Diencephalon (tissue), 1 donor: ENCODE measurements around the gene HOXD3. TPM values are rescaled to one million over a fixed set of nuclear protein-coding genes. Genes with fewer than 3 reads are reported as not detected.

Source experiments
- small RNA-seq: library from RNA; depleted of rRNA; stranded (forward); fragments of <200 nt; gene quantifications from one replicate; pipeline ENCODE3, GENCODE V24; 2014
- total RNA-seq: library from RNA; depleted of rRNA; stranded (reverse); fragments of >200 nt; gene quantifications from one replicate; pipeline ENCODE4 v1.2.3, GENCODE V29; 2014

The HOXD3 gene
- total RNA-seq: not detected

GRCh38 chr2:176156807-176157498 lies at the start of gene HOXD3:
HOXD3 (plus strand) TSS chr2:176157307; CDS start chr2:176169115, 11,808 bp downstream.

DNA sequence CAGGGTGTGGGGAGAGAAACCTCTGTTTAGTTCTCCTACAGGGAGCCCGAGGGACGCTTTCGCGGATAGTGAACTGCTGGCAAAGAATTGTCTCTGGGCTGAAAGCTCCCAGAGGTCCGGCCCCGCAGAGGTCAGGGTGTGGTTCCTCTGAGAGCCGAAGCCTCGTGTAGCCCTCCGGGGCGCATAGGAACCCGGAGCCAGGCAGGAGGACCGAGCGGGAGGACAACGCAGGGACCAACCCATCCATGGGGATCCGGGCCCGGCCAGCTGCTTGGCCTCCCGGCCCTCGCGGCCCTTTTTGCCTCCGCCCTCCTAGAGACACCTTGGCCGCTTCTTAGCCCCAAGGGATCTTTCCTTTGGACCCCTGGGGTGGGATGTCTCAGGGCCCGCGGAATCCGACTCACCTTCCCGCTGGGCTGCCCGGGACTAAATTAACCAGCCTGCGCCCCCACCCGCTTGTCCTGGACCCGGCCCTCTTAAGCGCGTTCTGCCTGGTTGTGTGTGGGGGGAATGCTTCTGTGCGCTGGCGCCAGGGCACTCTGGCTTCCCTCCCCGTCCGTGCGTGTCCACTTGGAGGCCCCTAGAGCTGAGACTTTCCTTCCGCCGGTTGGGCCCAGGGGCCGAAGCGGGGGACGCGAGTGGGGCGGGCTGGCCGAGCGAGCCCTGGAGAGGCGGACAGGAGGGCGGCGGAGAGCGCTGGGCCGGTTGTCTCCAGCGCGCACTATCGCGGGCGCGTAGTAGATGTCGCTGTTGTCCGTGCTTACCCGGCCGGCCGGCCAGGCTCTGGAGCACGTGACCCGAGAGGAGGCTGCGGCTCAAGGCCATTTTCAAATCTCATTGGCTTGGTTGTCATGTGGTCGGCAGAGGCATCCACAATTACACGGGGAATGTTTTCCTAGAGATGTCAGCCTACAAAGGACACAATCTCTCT lies 41.0 kb upstream of the HOXD3 start, which contains the start of gene HOXD10:
TSS of gene HOXD10 (plus strand) at position 896 of the 931 bp plus-strand sequence. CDS start 56 bp downstream, outside the sequence.

GRCh38 chr2:176122683-176123410 lies 34.3 kb upstream of the HOXD3 start, which contains the start of gene HOXD9:
HOXD9 (plus strand) TSS chr2:176122719; CDS start chr2:176122769, 50 bp downstream.

GRCh38 chr2:176128982-176129796 lies 27.9 kb upstream of the HOXD3 start, which contains the start of gene HOXD8:
HOXD8 (plus strand) TSS chr2:176129705; CDS start chr2:176130367, 662 bp downstream.

DNA sequence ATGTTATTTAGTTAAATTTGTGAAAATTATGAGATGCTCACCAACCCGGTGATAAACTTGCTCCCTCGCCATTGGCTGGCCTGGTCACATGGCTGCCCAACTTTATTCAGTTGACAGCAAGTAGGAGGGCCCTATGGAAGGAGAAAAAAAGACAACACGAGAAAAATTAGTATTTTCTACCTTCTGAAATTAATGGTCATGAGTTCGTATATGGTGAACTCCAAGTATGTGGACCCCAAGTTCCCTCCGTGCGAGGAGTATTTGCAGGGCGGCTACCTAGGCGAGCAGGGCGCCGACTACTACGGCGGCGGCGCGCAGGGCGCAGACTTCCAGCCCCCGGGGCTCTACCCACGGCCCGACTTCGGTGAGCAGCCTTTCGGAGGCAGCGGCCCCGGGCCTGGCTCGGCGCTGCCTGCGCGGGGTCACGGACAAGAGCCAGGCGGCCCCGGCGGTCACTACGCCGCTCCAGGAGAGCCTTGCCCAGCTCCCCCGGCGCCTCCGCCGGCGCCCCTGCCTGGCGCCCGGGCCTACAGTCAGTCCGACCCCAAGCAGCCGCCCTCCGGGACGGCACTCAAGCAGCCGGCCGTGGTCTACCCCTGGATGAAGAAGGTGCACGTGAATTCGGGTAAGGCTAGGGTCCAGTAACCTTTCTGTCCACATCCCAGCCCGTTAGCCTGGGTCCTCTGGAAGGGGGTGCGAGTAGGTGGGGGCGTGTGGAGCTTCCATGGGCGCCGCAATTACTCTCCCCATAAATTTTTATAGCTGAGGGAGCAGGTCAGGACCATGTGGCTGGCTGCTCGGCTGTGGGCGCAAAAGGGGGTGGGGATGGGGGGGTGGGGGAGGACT lies 5.4 kb upstream of the HOXD3 start, which contains the start of gene HOXD4:
TSS of gene HOXD4 (plus strand) at position 109 of the 846 bp plus-strand sequence. CDS start at position 193, 84 bp downstream.

DNA sequence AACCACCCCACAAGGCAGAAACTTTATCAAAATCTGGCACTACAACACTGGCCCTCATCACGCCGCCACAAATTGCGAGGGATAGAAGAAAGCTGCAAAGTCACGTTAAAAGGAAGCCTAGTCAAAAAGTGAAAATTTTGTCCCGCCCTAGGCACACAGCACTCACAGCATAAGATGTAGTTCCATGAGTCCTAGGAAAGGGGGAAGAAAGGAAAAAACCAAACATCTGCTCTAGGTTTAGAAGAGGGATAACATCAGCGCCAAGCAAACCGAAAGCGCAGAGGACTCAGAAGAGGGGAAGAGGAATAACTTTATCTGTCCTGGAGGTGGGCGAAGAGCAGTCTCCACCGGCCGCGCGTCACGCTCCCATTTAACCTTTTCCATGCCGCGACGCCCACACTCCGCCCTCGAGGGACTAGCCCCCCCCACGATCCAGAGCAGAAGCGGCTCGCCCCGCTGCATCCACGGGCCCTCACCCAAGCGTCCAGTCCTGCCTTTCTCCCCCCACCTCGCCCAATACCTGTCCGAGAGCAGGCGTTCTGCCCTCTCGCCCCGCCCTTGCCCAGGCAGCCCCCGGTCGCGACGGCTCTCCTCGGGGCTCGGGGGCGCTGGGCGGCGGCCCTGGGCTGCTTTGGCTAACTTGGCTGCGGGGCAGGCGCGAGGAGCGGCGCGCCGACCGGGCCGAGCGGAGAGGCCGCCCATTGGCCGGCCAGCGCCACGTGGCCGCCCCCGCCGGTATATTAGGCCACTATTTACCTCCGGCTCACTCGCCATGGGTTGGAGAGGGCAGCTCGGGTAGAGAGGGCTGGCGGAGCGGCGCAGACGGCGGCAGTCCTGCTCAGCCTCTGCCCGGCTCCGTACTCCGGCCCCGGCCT lies 31.0 kb downstream of the HOXD3 start, which contains the start of gene HOXD1:
TSS of gene HOXD1 (plus strand) at position 770 of the 875 bp plus-strand sequence. CDS start 134 bp downstream, outside the sequence.

Small RNA genes lying within 50 kb of the gene (small RNA-seq; reads per million reads assigned to genes)
- 251 reads per million, percentile 98 among the genes with 10 or more reads in this experiment for gene MIR10B

Other genes with a start within 250 kb of the HOXD3 start
- 76.8 TPM for gene LNPK, start 155.0 kb upstream of the HOXD3 start, total RNA-seq
- gene EVX2, start 73.3 kb upstream of the HOXD3 start, total RNA-seq: not detected
- not detected for gene HOXD13, start 64.6 kb upstream of the HOXD3 start, total RNA-seq
- gene HOXD12, start 57.5 kb upstream of the HOXD3 start, total RNA-seq: not detected
- not detected for gene HOXD11, start 50.0 kb upstream of the HOXD3 start, total RNA-seq
- not detected for gene HOXD10, start 40.5 kb upstream of the HOXD3 start, total RNA-seq
- not detected for gene HOXD9, start 34.6 kb upstream of the HOXD3 start, total RNA-seq
- gene HOXD8, start 27.6 kb upstream of the HOXD3 start, total RNA-seq: not detected
- not detected for gene HOXD4, start 5.8 kb upstream of the HOXD3 start, total RNA-seq
- not detected for gene HOXD1, start 31.4 kb downstream of the HOXD3 start, total RNA-seq
- 55.6 TPM for gene MTX2, start 112.1 kb downstream of the HOXD3 start, total RNA-seq